IgD-negative memory B cell (primary cell): Measurements from ENCODE around the gene CTNNA2. TPM values are rescaled to one million over a fixed set of nuclear protein-coding genes. Genes with fewer than 3 reads are reported as not detected.
A peak's percentile ranks its signal among the peaks of the same experiment; 100 is the strongest.

Experiments
- H3K27ac Mint-ChIP-seq, 3 donors: one replicate each; pipeline ENCODE4 v1.8.0; 2020 to 2022; ENCODE audit warnings: mild to moderate bottlenecking in 3 of 3, mixed read lengths in 3 of 3, moderate library complexity in 1 of 3
- H3K27me3 Mint-ChIP-seq: one replicate; pipeline ENCODE4 v1.8.0; 2021; ENCODE audit warnings: mixed read lengths
- H3K36me3 Mint-ChIP-seq: one replicate; pipeline ENCODE4 v1.8.0; 2020; ENCODE audit warnings: mild to moderate bottlenecking, mixed read lengths
- H3K4me1 Mint-ChIP-seq, 3 donors: one replicate each; pipeline ENCODE4 v1.8.0; 2020 to 2022; ENCODE audit warnings: mixed read lengths in 3 of 3, mild to moderate bottlenecking in 1 of 3
- H3K4me3 Mint-ChIP-seq, 4 donors: one replicate each; pipeline ENCODE4 v1.8.0; 2020 to 2022; ENCODE audit warnings: mild to moderate bottlenecking in 4 of 4, mixed read lengths in 4 of 4, moderate library complexity in 3 of 4
- H3K9me3 Mint-ChIP-seq, 3 donors: one replicate each; pipeline ENCODE4 v1.8.0; 2020 to 2021; ENCODE audit warnings: mixed read lengths in 3 of 3, mild to moderate bottlenecking in 1 of 3
- polyA plus RNA-seq: library from polyadenylated mRNA; unstranded; fragments of 300-500 nt; fragmentation: Illumina TruSeq; gene quantifications from one replicate; pipeline ENCODE4 v1.2.3, GENCODE V29; 2021

CTNNA2 gene
- polyA plus RNA-seq, 1 donor from 2014 or later = not detected

DNA sequence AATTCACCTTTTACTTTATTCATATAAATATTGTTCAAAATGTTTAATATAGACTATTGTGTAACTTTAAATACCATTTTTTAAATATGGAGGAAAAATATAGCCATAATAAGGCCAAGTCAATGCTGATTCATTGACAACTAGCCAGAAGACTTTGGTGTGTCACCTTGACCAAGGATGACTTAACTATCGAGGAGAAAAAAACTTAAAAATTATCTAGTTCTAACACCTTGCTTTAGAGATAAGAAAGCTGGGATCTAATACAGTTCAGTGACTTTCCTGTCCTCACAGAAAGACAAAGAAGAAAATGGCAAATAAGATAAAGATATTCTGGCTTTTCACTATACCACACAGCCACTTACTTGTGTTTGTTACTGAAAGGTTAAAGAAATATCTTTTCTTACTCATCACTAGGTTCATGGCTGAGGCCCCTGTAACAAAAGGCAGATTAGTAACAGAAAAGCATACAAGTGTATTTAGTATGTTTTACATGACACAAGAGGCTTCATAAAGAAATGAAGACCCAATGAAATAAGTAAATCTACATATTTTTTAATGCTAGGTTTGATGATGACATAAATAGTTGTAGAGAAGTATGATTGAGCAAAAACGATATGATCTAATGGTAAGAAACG lies 857.6 kb downstream of the CTNNA2 start:
- Mint-ChIP-seq H3K4me3 (no peak overlapping the region), H3K4me1 (peaks cover 0 to 2% (median 0%) of the 10 kb centered on the region in 3 donors), H3K27me3 (no peaks in the 10 kb centered on the region), H3K36me3 (no peaks in the 10 kb centered on the region), H3K27ac (no peak overlapping the region), H3K9me3 (peaks cover 0 to 6% (median 4%) of the 10 kb centered on the region in 3 donors)

DNA sequence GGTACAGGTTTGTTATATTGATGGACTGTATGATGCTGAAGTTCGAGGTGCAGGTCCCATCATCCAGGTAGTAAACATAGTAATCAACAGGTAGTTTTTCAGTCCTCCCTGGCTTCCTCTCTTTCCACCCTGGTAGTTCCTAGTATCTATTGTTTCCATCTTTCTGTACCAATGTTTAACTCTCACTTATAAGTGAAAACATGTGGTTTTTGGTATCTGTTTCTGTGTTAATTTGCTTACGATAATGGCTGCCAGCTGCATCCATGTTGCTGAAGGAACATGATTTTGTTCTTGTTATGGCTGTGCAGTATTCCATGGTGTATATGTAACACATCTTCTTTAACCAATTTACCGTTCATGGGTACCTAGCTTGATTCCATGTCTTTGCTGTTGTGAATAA lies 861.3 kb downstream of the CTNNA2 start:
- Mint-ChIP-seq H3K9me3 (peaks cover 3 to 10% (median 4%) of the 10 kb centered on the region in 3 donors), H3K4me1 (peaks cover 0 to 2% (median 0%) of the 10 kb centered on the region in 3 donors)

DNA sequence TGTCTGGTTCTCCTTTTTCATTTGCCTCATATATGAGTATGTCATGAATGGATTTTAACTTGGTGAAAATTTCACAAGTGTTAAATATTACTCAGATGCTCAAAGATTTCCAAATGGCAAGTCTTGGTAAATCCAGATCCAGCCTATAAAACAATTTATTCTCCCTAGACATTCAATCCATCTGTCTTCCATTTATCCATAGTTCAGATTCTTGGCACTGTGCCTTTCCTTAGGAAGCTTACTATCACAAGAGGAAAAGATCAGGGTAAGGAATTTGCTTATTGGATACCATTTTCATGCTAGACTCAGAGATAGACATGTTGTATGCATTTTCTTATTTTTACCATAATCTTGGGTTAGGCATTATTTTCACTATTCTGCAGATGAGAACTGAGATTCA lies 864.2 kb downstream of the CTNNA2 start:
- H3K9me3 Mint-ChIP-seq = peaks cover 0 to 10% (median 6%) of the 10 kb centered on the region in 3 donors
- no peak overlapping the region for H3K4me3 Mint-ChIP-seq
- H3K4me1 Mint-ChIP-seq = peaks cover 0 to 2% (median 0%) of the 10 kb centered on the region in 3 donors
- H3K27ac Mint-ChIP-seq = no peak overlapping the region
- H3K36me3 Mint-ChIP-seq = no peaks in the 10 kb centered on the region
- H3K27me3 Mint-ChIP-seq = no peaks in the 10 kb centered on the region

More for the DNA sequence above, 861.3 kb downstream of the CTNNA2 start:
- Mint-ChIP-seq H3K27me3 (no peaks in the 10 kb centered on the region), H3K27ac (no peak overlapping the region), H3K36me3 (no peaks in the 10 kb centered on the region), H3K4me3 (no peak overlapping the region)

DNA sequence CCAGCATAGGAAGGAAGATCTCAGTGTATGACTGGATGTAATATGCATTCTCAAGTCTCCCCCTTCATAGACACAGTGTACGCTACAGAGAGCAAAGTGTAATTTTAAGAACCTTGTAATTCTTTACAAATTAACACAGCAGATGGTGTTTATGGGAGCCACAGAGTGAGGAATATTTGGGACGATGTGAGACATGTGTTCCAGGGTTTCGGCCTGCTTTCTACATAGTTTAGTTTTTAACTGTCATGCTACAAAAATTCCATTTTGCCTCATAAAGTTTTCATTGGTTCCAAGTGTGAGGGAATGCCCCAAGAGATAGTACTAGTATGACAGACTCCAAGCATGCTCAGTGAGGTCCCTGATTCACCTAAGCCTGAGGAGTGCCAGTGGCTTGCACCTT lies 867.9 kb downstream of the CTNNA2 start:
- Mint-ChIP-seq H3K4me3 (no peak overlapping the region), H3K27me3 (no peaks in the 10 kb centered on the region), H3K27ac (no peak overlapping the region), H3K4me1 (peaks cover 0 to 3% (median 0%) of the 10 kb centered on the region in 3 donors), H3K36me3 (peaks cover 2% of the 10 kb centered on the region), H3K9me3 (peaks cover 0 to 13% (median 9%) of the 10 kb centered on the region in 3 donors)

DNA sequence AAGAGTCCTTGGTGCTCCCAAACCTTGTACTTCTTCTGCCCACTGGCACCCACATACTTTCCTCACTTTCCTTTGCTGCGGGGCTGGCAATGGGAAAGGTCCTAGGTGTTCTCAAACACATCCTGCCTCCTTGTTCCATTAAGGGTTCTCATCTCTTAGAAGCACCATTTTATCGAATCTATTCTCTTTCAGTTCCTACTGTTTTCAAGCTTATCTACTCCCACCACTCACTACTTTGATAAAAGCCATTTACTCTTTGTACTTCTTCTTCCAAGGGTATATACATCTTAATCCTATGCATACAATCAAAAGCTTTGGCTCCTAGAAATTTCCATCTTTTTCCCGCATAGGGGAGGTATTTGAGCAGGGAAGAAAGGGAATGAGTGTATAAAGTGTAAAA lies 868.8 kb downstream of the CTNNA2 start:
- Mint-ChIP-seq H3K4me1 (peaks cover 0 to 3% (median 0%) of the 10 kb centered on the region in 3 donors), H3K9me3 (peaks cover 0 to 14% (median 10%) of the 10 kb centered on the region in 3 donors), H3K27ac (peak overlapping the region in 1 of 3 donors; percentile 89), H3K36me3 (peaks cover 2% of the 10 kb centered on the region), H3K4me3 (no peak overlapping the region), H3K27me3 (no peaks in the 10 kb centered on the region)

DNA sequence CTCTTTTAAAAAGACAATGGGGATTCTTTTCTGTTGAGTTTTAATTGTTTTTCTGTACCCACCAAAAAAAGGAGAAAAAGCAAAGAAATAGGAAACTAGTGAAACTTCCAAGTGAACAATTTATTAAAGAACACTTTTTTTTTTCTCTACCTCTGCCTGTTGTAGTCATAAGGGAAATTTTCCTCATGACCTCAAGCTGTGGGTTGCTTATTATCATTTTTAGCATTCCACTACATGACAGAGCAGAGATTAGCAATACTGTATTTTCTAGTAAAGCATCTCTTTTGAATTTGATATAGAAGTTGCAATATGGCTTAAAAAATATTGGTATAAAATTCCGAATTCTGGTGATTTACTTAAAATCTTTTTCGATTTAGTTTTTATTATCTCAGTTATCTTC lies 879.6 kb downstream of the CTNNA2 start:
- no peaks in the 10 kb centered on the region for H3K4me1 Mint-ChIP-seq
- H3K27ac Mint-ChIP-seq = no peak overlapping the region
- H3K36me3 Mint-ChIP-seq = no peaks in the 10 kb centered on the region
- H3K9me3 Mint-ChIP-seq = peaks cover 0 to 11% (median 3%) of the 10 kb centered on the region in 3 donors
- no peak overlapping the region for H3K4me3 Mint-ChIP-seq
- no peaks in the 10 kb centered on the region for H3K27me3 Mint-ChIP-seq

DNA sequence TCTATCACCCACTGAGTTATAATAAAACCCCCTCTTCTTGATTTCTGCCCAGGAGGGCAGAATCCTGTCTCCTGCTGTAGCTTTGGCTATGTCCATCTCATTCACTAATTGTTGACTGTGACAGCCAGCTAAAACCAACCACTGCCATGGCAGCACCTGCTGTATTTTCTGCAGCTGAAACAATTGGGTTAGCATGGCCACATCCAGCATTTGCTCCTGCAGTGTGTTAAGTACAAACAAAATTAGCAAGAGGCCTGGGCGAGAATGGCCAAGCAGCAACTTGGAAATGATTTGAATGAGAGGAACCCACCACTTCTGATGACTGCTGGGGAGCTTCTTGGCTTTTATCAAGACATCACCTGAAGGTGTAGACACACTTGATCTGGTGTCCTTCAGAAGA lies 881.1 kb downstream of the CTNNA2 start:
- no peaks in the 10 kb centered on the region for H3K36me3 Mint-ChIP-seq
- H3K27ac Mint-ChIP-seq = no peak overlapping the region
- peaks cover 0 to 12% (median 2%) of the 10 kb centered on the region in 3 donors for H3K9me3 Mint-ChIP-seq
- no peaks in the 10 kb centered on the region for H3K4me1 Mint-ChIP-seq
- no peaks in the 10 kb centered on the region for H3K27me3 Mint-ChIP-seq
- no peak overlapping the region for H3K4me3 Mint-ChIP-seq

DNA sequence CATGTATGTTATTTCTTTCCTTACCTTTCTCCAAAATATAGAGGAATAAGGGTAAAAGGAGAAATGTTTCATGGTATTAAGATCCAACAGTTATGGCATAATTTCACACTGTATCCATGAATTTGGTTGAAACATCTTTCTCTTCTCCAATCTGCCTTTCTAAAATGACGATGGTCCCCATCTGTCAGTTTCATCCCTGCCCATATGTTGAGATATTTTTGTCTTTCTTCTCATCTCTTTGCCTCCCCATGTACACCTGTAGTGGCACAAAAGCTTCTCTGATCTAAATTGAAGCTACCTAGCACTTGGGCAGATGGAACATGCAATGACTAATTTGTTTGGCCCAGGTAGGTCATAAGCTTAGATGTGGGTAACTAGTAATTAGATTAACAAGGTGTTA lies 882.4 kb downstream of the CTNNA2 start:
- H3K4me3 Mint-ChIP-seq = no peak overlapping the region
- no peaks in the 10 kb centered on the region for H3K4me1 Mint-ChIP-seq
- peaks cover under 1 to 18% (median 2%) of the 10 kb centered on the region in 3 donors for H3K9me3 Mint-ChIP-seq
- no peaks in the 10 kb centered on the region for H3K27me3 Mint-ChIP-seq
- no peak overlapping the region for H3K27ac Mint-ChIP-seq
- no peaks in the 10 kb centered on the region for H3K36me3 Mint-ChIP-seq

DNA sequence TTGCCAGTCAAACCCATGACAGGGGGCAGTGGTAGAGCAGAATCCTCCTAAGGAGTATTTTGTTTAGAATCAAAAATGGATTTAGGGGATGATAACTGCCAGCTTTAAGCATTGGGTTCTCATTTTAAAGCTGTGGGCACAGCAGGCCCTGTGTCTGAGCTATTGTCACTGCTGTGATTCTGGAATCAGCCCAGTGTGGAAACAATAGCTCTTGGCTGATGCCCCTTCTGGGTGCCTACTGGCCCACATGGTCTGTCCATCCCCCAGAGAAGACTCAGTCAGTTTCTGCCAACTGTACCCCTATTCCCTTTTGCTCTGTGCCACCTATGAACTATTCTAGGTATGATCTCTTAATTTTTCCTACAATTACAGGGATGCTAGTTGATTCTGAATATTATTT lies 883.4 kb downstream of the CTNNA2 start:
- H3K4me1 Mint-ChIP-seq = no peaks in the 10 kb centered on the region
- H3K36me3 Mint-ChIP-seq = no peaks in the 10 kb centered on the region
- no peaks in the 10 kb centered on the region for H3K27me3 Mint-ChIP-seq
- no peak overlapping the region for H3K4me3 Mint-ChIP-seq
- H3K9me3 Mint-ChIP-seq = peaks cover 4 to 27% (median 4%) of the 10 kb centered on the region in 3 donors
- no peak overlapping the region for H3K27ac Mint-ChIP-seq

DNA sequence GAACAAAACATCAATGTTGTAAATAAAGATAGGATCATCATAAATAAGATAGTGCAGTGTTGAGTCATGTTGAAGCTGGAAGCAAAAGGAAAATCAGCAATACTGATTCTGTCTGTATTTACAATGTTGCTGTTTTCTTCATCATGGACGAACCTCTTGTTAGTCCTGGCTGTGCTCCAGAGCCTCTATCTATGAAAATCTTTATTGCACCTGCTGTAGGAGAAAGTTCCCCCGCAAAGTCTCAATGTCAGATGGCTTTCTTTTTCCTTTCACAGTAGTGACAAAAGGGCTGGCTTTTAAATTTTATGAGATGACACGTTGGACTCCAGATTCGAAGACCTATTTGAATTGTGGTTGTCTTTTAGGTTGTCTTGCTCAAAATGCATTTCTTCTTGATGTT lies 890.2 kb downstream of the CTNNA2 start:
- Mint-ChIP-seq H3K4me1 (no peaks in the 10 kb centered on the region), H3K9me3 (peaks cover 7 to 20% (median 8%) of the 10 kb centered on the region in 3 donors), H3K27ac (no peak overlapping the region), H3K27me3 (no peaks in the 10 kb centered on the region), H3K4me3 (no peak overlapping the region), H3K36me3 (no peaks in the 10 kb centered on the region)

DNA sequence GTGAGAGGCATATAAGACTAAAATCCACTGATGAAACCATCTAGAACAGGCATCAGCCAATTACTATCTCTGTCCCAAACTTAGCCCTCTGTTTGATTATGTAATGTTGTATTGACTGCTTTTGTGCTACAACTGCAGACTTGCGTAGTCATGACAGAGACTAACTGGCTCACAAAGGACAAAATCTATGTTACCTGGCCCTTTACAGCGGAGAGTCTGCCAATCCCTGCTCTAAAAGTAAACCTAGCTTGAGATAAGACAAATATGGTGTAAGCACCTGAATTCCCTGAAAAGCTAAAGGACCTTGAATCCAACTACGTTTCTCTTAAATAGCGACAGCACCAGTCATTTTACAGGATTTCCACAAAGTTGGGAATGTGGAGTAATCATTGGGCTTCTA lies 894.5 kb downstream of the CTNNA2 start:
- Mint-ChIP-seq H3K36me3 (peaks cover 2% of the 10 kb centered on the region), H3K27me3 (no peaks in the 10 kb centered on the region), H3K9me3 (peaks cover 0 to 6% (median 4%) of the 10 kb centered on the region in 3 donors), H3K27ac (no peak overlapping the region), H3K4me1 (no peaks in the 10 kb centered on the region), H3K4me3 (no peak overlapping the region)

DNA sequence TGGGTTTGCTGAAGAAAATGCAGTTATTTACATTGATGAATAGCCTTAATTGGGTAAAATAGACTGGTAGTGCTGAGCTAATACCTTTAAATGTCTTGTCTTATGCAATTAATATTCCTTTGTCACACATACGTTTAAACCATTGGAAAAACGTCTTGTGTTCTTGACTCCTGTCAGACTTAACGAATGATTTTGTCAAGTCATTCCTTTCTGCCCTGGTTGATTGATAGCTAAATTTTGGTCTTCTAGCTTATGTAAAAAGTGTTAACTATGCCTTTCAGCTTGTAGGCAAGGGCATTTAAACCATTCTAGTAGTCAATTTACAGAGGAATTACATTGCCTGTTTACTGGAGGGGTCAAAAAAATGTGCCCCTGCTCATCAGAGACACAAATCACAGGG lies 897.5 kb downstream of the CTNNA2 start:
- H3K4me1 Mint-ChIP-seq = no peaks in the 10 kb centered on the region
- no peaks in the 10 kb centered on the region for H3K27me3 Mint-ChIP-seq
- H3K36me3 Mint-ChIP-seq = peaks cover 2% of the 10 kb centered on the region
- peaks cover 3 to 13% (median 4%) of the 10 kb centered on the region in 3 donors for H3K9me3 Mint-ChIP-seq
- H3K27ac Mint-ChIP-seq = no peak overlapping the region
- H3K4me3 Mint-ChIP-seq = no peak overlapping the region

DNA sequence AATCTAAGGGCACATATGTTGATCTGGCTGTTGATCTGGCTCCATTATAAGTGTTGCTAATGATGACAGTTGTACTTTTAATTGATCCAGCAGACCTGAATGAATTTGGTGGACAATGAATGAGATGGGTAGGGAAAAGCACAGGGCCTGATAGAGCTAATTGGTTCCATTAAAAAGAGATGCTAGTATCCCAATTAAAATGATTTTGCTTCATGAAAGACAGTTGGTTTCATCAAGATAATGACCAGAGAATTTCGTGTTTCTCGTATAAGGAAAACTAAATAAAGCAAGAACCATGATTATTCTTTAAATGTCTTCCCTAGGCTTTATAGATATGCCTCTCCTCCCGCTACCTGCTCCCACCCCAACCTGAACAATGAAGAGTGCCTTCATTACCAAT lies 900.3 kb downstream of the CTNNA2 start:
- Mint-ChIP-seq H3K27me3 (no peaks in the 10 kb centered on the region), H3K9me3 (peaks cover 0 to 16% (median 9%) of the 10 kb centered on the region in 3 donors), H3K36me3 (peaks cover 2% of the 10 kb centered on the region)

DNA sequence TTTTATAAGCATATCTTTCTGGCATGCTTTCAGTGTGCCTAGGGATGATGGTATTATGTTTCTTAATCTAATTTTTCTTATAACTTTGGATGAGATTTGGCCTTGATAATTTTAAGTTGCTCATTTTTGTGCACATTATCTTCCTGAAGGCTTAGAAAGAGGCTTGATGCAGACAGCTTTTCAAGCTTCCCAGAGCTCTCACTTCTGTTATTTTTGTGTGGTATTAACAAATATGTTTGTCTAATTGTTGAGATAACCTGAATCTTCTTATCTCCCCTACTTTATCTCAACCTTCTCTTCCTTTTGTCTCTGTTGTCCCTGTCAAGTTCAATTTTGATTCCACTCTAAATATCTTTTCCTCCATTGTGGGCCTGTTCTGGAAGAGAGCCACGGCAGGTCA lies 904.9 kb downstream of the CTNNA2 start:
- H3K9me3 Mint-ChIP-seq = peaks cover 0 to 15% (median 12%) of the 10 kb centered on the region in 3 donors
- H3K27me3 Mint-ChIP-seq = no peaks in the 10 kb centered on the region
- no peaks in the 10 kb centered on the region for H3K4me1 Mint-ChIP-seq
- no peak overlapping the region for H3K4me3 Mint-ChIP-seq
- H3K27ac Mint-ChIP-seq = no peak overlapping the region
- no peaks in the 10 kb centered on the region for H3K36me3 Mint-ChIP-seq

More for the DNA sequence above, 900.3 kb downstream of the CTNNA2 start:
- Mint-ChIP-seq H3K4me1 (no peaks in the 10 kb centered on the region), H3K4me3 (no peak overlapping the region), H3K27ac (no peak overlapping the region)

DNA sequence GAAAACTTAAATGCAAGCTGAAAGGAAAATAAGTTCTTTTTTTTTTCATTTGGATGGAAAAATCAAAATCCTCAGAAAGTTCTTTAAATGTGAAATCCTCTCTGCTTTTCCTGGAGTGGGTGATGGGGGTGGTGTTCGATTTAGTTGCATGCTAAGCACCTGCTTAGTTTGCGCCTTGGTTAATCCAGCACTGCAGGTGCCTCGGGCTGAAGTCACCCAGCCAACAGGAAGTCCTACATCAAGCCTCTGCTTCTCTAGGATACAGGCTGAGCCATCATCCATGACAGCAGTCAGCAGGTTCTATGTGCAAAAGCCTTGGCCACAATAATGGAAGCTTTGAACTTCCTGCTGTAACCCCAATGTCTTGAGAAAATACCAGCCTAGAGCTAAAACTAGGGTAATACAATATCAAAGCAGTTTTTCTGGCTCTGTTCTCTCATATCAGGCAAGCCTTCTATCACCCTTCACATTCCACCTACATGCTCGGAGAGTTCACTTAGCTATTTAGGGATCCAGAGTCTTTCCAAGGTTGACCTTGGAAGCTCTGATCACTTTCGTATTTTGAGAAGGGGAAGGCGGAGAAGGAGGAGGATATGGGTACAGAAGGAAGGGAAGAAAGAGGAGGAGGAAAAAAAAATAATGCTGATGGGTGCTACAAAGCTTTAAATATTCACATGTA lies 907.8 kb downstream of the CTNNA2 start:
- peaks cover 0 to 11% (median 7%) of the 10 kb centered on the region in 3 donors for H3K9me3 Mint-ChIP-seq
- no peak overlapping the region for H3K27ac Mint-ChIP-seq
- H3K4me1 Mint-ChIP-seq = no peaks in the 10 kb centered on the region
- no peaks in the 10 kb centered on the region for H3K27me3 Mint-ChIP-seq
- H3K4me3 Mint-ChIP-seq = no peak overlapping the region
- H3K36me3 Mint-ChIP-seq = no peaks in the 10 kb centered on the region

DNA sequence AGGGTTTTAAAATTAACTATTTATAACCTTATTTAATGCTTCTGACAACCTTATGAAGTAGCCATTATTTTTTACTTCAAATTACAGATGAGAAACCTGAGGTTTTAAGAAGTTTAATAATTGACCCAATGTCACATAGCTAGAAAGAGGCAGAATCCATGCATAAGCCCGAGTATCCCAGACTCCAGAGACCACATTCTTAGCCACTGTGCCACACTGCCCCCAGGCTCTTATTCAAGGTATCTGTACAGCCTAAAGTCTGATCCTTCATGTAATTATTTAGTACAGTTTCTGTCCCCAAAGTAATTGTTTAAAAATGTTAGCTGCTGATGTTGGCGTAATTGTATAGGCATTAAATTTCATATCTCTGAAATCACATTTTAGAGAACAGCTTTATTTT lies 916.4 kb downstream of the CTNNA2 start:
- no peak overlapping the region for H3K4me3 Mint-ChIP-seq
- no peaks in the 10 kb centered on the region for H3K36me3 Mint-ChIP-seq
- no peak overlapping the region for H3K27ac Mint-ChIP-seq
- H3K27me3 Mint-ChIP-seq = no peaks in the 10 kb centered on the region
- H3K9me3 Mint-ChIP-seq = peaks cover 5 to 15% (median 8%) of the 10 kb centered on the region in 3 donors
- H3K4me1 Mint-ChIP-seq = peaks cover 0 to 1% (median 0%) of the 10 kb centered on the region in 3 donors
